OCI-LY1 (cell line): Measurements from ENCODE around the gene CCDC63.

Source experiments
- H2AFZ ChIP-seq: fragments of 200-600 bp; sonication (generic), shearing (Covaris generic); 2 replicates; pipeline ENCODE4 v1.6.0; 2014; ENCODE audit warnings: antibody characterized with exemption, mild to moderate bottlenecking, low read length
- H3F3A ChIP-seq: fragments of 200-600 bp; sonication (generic), shearing (Covaris generic); 2 replicates; pipeline ENCODE4 v1.6.0; 2014; ENCODE audit warnings: mild to moderate bottlenecking, antibody characterized with exemption, low read length, moderate library complexity; ENCODE audit not compliant: insufficient read depth
- H3K27ac ChIP-seq: fragments of 200-600 bp; sonication (generic); 2 replicates; pipeline ENCODE4 v1.5.1; 2014; ENCODE audit warnings: low read length, mixed run types, mild to moderate bottlenecking, low read depth; ENCODE audit not compliant: poor library complexity, severe bottlenecking
- H3K27me3 ChIP-seq: fragments of 200-600 bp; sonication (generic); 2 replicates; pipeline ENCODE4 v1.6.0; 2014; ENCODE audit warnings: antibody characterized with exemption, mild to moderate bottlenecking, low read length, moderate library complexity; ENCODE audit not compliant: insufficient read depth
- H3K36me3 ChIP-seq: fragments of 200-600 bp; sonication (generic); 2 replicates; pipeline ENCODE4 v1.6.1; 2014; ENCODE audit warnings: mild to moderate bottlenecking, antibody characterized with exemption, low read length, moderate library complexity, mixed read lengths; ENCODE audit not compliant: insufficient read depth
- H3K4me1 ChIP-seq: fragments of 200-600 bp; sonication (generic); 2 replicates; pipeline ENCODE4 v1.5.1; 2014; ENCODE audit warnings: mild to moderate bottlenecking, low read length, moderate library complexity; ENCODE audit not compliant: insufficient read depth, severe bottlenecking
- H3K4me2 ChIP-seq: fragments of 200-600 bp; sonication (generic), shearing (Covaris generic); 2 replicates; pipeline ENCODE4 v1.6.1; 2014; ENCODE audit warnings: low read length
- H3K4me3 ChIP-seq: fragments of 200-600 bp; sonication (generic); 2 replicates; pipeline ENCODE4 v1.5.1; 2014; ENCODE audit warnings: low read length, low read depth, mild to moderate bottlenecking, mixed read lengths; ENCODE audit not compliant: poor library complexity, severe bottlenecking
- H3K79me2 ChIP-seq: fragments of 200-600 bp; shearing (Covaris generic); 2 replicates; pipeline ENCODE4 v1.6.1; 2016; ENCODE audit warnings: mixed run types, low read length, mixed read lengths; ENCODE audit not compliant: insufficient read depth
- H3K9ac ChIP-seq: fragments of 200-600 bp; sonication (generic), shearing (Covaris generic); 2 replicates; pipeline ENCODE4 v1.6.1; 2014; ENCODE audit warnings: mild to moderate bottlenecking, low read length, mixed read lengths
- H3K9me2 ChIP-seq: fragments of 200-600 bp; sonication (generic), shearing (Covaris generic); 2 replicates; pipeline ENCODE4 v1.6.1; 2014; ENCODE audit warnings: low read depth, mild to moderate bottlenecking, low read length, mixed read lengths
- H3K9me3 ChIP-seq: fragments of 200-600 bp; shearing (Covaris generic); 2 replicates; pipeline ENCODE4 v1.6.1; 2014; ENCODE audit warnings: low read length, mixed read lengths
- H4K20me1 ChIP-seq: fragments of 200-600 bp; sonication (generic), shearing (Covaris generic); 2 replicates; pipeline ENCODE4 v1.6.0; 2016; ENCODE audit warnings: mild to moderate bottlenecking, low read length; ENCODE audit not compliant: insufficient read depth
- EZH2 ChIP-seq: fragments of 200-600 bp; sonication (generic), shearing (Covaris generic); IDR thresholded peaks from 2 replicates; pipeline ENCODE4 v1.8.0; 2017; ENCODE audit warnings: borderline replicate concordance, mixed run types, mild to moderate bottlenecking, antibody characterized with exemption, low read length, moderate library complexity, mixed read lengths
- TF ChIP-seq, protein P1 (sequence below): fragments of 200-600 bp; sonication (generic), shearing (Covaris generic); IDR thresholded peaks from 2 replicates; pipeline ENCODE4 v1.5.1; 2017; ENCODE audit warnings: mild to moderate bottlenecking, antibody characterized with exemption, low read length, moderate library complexity, mixed read lengths

CCDC63 gene

DNA sequence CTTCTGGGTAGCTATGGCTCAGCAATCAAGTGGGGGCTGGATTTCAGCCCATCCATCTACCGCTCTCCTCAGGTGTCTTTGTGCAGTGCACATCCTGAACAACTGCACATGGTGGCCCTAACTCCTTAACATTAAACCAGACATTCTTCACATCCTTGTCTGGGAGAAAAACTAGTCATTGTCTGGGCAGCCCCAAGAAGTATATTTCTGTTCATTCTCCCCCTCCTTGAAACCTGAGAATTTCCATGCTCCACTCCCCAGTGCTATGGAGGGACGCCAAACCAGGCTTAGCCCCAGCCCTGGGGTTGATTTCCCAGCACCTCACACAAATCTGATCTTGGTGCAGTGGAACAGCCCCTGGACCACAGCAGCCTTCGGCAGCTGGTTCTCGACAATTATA, 60.2 kb downstream of the CCDC63 start:
- H3K79me2 ChIP-seq, result no peaks in the 10 kb centered on the region
- no peaks in the 10 kb centered on the region for H3K9me3 ChIP-seq
- H3F3A ChIP-seq, result no peaks in the 10 kb centered on the region
- no peaks in the 10 kb centered on the region for H3K36me3 ChIP-seq
- no peaks in the 10 kb centered on the region for H3K9me2 ChIP-seq
- no peak overlapping the region for H3K4me3 ChIP-seq
- H3K4me1 ChIP-seq, result peaks cover 9% of the 10 kb centered on the region
- H4K20me1 ChIP-seq, result no peaks in the 10 kb centered on the region
- no peak overlapping the region for H3K4me2 ChIP-seq
- no peak overlapping the region for H2AFZ ChIP-seq
- TF ChIP-seq EZH2, result no peak
- TF ChIP-seq, protein P1, sequence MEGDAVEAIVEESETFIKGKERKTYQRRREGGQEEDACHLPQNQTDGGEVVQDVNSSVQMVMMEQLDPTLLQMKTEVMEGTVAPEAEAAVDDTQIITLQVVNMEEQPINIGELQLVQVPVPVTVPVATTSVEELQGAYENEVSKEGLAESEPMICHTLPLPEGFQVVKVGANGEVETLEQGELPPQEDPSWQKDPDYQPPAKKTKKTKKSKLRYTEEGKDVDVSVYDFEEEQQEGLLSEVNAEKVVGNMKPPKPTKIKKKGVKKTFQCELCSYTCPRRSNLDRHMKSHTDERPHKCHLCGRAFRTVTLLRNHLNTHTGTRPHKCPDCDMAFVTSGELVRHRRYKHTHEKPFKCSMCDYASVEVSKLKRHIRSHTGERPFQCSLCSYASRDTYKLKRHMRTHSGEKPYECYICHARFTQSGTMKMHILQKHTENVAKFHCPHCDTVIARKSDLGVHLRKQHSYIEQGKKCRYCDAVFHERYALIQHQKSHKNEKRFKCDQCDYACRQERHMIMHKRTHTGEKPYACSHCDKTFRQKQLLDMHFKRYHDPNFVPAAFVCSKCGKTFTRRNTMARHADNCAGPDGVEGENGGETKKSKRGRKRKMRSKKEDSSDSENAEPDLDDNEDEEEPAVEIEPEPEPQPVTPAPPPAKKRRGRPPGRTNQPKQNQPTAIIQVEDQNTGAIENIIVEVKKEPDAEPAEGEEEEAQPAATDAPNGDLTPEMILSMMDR, result no peak
- H3K27me3 ChIP-seq, result no peaks in the 10 kb centered on the region
- no peak overlapping the region for H3K9ac ChIP-seq
- no peak overlapping the region for H3K27ac ChIP-seq

DNA sequence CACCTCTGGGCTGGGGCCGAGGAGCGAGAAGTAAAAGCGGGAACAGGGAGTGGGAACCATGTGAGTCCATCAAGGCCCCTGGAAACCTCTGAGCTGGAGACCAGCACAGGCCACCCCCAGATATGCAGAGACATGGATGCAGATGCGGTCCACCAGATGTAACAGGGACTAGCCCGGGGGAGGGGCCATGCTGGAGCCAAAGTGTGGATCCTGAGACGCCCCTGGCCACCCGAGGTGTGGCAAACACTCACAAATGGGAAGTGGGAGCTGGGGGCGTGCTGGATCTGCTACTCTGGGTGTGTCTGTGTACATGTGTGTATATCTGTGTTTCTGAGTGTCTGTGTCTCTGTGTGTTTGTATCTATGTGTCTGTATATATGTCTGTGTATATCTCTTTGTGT, 60.8 kb downstream of the CCDC63 start:
- Histone ChIP-seq H3K36me3 (no peaks in the 10 kb centered on the region), H3K9me3 (no peaks in the 10 kb centered on the region), H3K27ac (no peak overlapping the region), H3K9ac (no peak overlapping the region), H3K4me2 (no peak overlapping the region), H3K79me2 (no peaks in the 10 kb centered on the region), H3K9me2 (no peaks in the 10 kb centered on the region), H3F3A (no peaks in the 10 kb centered on the region), H3K4me3 (no peak overlapping the region), H3K27me3 (no peaks in the 10 kb centered on the region), H2AFZ (no peak overlapping the region), H4K20me1 (no peaks in the 10 kb centered on the region), H3K4me1 (peaks cover 15% of the 10 kb centered on the region)
- TF ChIP-seq, protein P1, result no peak
- TF ChIP-seq EZH2, result no peak

DNA sequence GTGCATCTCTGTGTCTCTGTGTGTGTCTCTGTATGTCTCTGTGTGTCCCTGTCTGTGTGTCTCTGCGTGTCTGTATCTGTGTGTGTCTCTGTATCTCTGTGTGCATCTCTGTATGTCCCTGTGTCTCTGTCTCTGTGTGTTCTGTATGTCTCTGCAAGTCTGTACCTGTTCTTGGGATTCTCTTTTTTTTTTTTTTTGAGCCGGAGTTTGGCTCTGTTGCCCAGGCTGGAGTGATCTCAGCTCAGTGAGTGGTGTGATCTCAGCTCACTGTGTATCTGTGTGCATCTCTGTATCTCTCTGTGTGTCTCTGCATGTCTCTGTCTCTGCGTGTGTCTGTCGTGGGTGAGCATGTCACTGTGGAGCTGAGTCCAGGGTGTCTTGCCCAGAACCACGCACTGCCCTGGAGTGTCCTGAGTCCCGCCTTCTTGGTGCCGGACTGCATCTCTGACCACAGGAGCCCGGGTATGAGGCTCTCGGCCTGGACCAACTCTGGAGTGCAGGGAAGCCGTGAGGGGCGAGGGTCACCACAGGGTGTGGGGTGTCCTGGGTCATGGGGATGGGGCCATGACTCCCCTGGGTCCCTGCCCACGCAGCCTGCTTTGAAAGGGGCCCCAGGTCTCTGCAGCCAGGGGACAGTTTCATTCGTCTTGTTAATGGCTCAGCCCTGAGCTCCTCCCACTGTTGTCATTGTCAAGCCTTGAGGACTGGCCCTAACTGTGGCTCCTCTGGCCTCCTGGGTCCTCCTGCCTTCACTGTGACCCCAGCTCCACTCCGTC, 61.8 kb downstream of the CCDC63 start:
- no peaks in the 10 kb centered on the region for H3K27me3 ChIP-seq
- peaks cover 25% of the 10 kb centered on the region for H3K4me1 ChIP-seq
- no peaks in the 10 kb centered on the region for H3K9me3 ChIP-seq
- no peaks in the 10 kb centered on the region for H3K9me2 ChIP-seq
- no peak overlapping the region for H3K9ac ChIP-seq
- no peak overlapping the region for H2AFZ ChIP-seq
- no peaks in the 10 kb centered on the region for H3K36me3 ChIP-seq
- H3K4me2 ChIP-seq, result no peak overlapping the region
- no peak overlapping the region for H3K4me3 ChIP-seq
- TF ChIP-seq, protein P1, result no peak
- no peak for TF ChIP-seq EZH2
- H3F3A ChIP-seq, result no peaks in the 10 kb centered on the region
- H3K79me2 ChIP-seq, result no peaks in the 10 kb centered on the region
- H4K20me1 ChIP-seq, result no peaks in the 10 kb centered on the region
- no peak overlapping the region for H3K27ac ChIP-seq
